ENCODE data around the gene ZNF606. TPM values are rescaled to one million over a fixed set of nuclear protein-coding genes. Genes with fewer than 3 reads are reported as not detected.

ZNF606 gene
- total and polyA plus RNA-seq, 9 of the 15 experiments (the other 6 are each of a cell fraction or from before 2014, with no cell fraction given): 0.03 to 0.98 (median 0.28) TPM

- TF ChIP-seq FOXP4 (CRISPR knock-in tag; IDR thresholded peaks at IDR 0.05; ENCODE audit: borderline replicate concordance) (no peak), TSHZ1 (CRISPR knock-in tag; IDR thresholded peaks at IDR 0.05) (no peak), ARHGAP35 (IDR thresholded peaks at IDR 0.05; ENCODE audit: partially characterized antibody) (no peak), THRAP3 (IDR thresholded peaks at IDR 0.05; ENCODE audit: borderline replicate concordance) (no peak), TGIF2 (CRISPR knock-in tag; IDR thresholded peaks at IDR 0.05) (no peak), ZNF507 (tag; conservative IDR thresholded peaks at IDR 0.05) (no peak), PTRF (tag; IDR thresholded peaks at IDR 0.05) (no peak), EGR1 (conservative IDR thresholded peaks at IDR 0.05) (no peak), ZNF12 (CRISPR knock-in tag; IDR thresholded peaks at IDR 0.05) (no peak), ATF1 (CRISPR knock-in tag; IDR thresholded peaks at IDR 0.05) (no peak), ATF1 (tag; IDR thresholded peaks at IDR 0.05) (no peak), ERF (CRISPR knock-in tag; IDR thresholded peaks at IDR 0.05) (no peak), ATF7 (IDR thresholded peaks at IDR 0.05) (no peak), BCL6 (CRISPR knock-in tag; IDR thresholded peaks at IDR 0.05) (no peak), SOX6 (IDR thresholded peaks at IDR 0.05) (no peak), SIX5 (IDR thresholded peaks at IDR 0.05; ENCODE audit: borderline replicate concordance in 1 of 2, insufficient read depth in 1 of 2, low read depth in 1 of 2, low read length in 2 of 2) (no peak)
These were observed 11.5 kb upstream of the ZNF606 start (continued) for GRCh38 chr19:58014141-58014540.
